ENCODE measurements around the gene CD247.

CD247 gene

GRCh38 chr1:167500283-167500860 lies 18.0 kb downstream of the CD247 start:
- DNase-seq = no peak
- Mint-ChIP-seq H3K9me3 (no peaks in the 10 kb centered on the region), H3K4me1 (peaks cover 47% of the 10 kb centered on the region), H3K27ac (no peak overlapping the region), H3K36me3 (ENCODE audit: low read depth) (no peaks in the 10 kb centered on the region), H3K27me3 (ENCODE audit: low read depth, poor library complexity) (peaks cover 8% of the 10 kb centered on the region), H3K4me3 (no peak overlapping the region)
- TF ChIP-seq CTCF (IDR thresholded peaks at IDR 0.05) = no peak

GRCh38 chr1:167499664-167500101 lies 18.6 kb downstream of the CD247 start:
- peaks cover 41% of the 10 kb centered on the region for H3K4me1 Mint-ChIP-seq
- no peak overlapping the region for H3K27ac Mint-ChIP-seq
- no peak overlapping the region for H3K4me3 Mint-ChIP-seq
- H3K27me3 Mint-ChIP-seq (ENCODE audit: low read depth, poor library complexity) = peaks cover 8% of the 10 kb centered on the region
- TF ChIP-seq CTCF (IDR thresholded peaks at IDR 0.05) = no peak
- no peak for DNase-seq
- H3K36me3 Mint-ChIP-seq (ENCODE audit: low read depth) = no peaks in the 10 kb centered on the region
- no peaks in the 10 kb centered on the region for H3K9me3 Mint-ChIP-seq

- H3K36me3 Mint-ChIP-seq (ENCODE audit: low read depth) = no peaks in the 10 kb centered on the region
- no peak for DNase-seq
- no peak overlapping the region for H3K4me3 Mint-ChIP-seq
- TF ChIP-seq CTCF (IDR thresholded peaks at IDR 0.05) = no peak
- H3K4me1 Mint-ChIP-seq = peaks cover 35% of the 10 kb centered on the region
- H3K9me3 Mint-ChIP-seq = no peaks in the 10 kb centered on the region
- H3K27ac Mint-ChIP-seq = no peak overlapping the region
- peaks cover 8% of the 10 kb centered on the region for H3K27me3 Mint-ChIP-seq (ENCODE audit: low read depth, poor library complexity)
Observed at GRCh38 chr1:167499106-167499505, 19.2 kb downstream of the CD247 start.

GRCh38 chr1:167496797-167497619 lies 21.3 kb downstream of the CD247 start:
- H3K36me3 Mint-ChIP-seq (ENCODE audit: low read depth) = no peaks in the 10 kb centered on the region
- H3K27ac Mint-ChIP-seq = no peak overlapping the region
- no peaks in the 10 kb centered on the region for H3K9me3 Mint-ChIP-seq
- no peak for TF ChIP-seq CTCF (IDR thresholded peaks at IDR 0.05)
- peaks cover 8% of the 10 kb centered on the region for H3K27me3 Mint-ChIP-seq (ENCODE audit: low read depth, poor library complexity)
- H3K4me1 Mint-ChIP-seq = peaks cover 28% of the 10 kb centered on the region
- H3K4me3 Mint-ChIP-seq = no peak overlapping the region
- no peak for DNase-seq

- Mint-ChIP-seq H3K9me3 (no peaks in the 10 kb centered on the region), H3K36me3 (ENCODE audit: low read depth) (no peaks in the 10 kb centered on the region), H3K4me3 (peak overlapping the region; percentile 7), H3K4me1 (peaks cover 53% of the 10 kb centered on the region), H3K27ac (no peak overlapping the region), H3K27me3 (ENCODE audit: low read depth, poor library complexity) (peaks cover 7% of the 10 kb centered on the region)
- no peak for TF ChIP-seq CTCF (IDR thresholded peaks at IDR 0.05)
- no peak for DNase-seq
Observed at GRCh38 chr1:167493372-167493771, 25.0 kb downstream of the CD247 start.

Measured in nephron progenitor cell (in vitro differentiated cells).